OCI-LY3 (cell line): ENCODE measurements around the gene MACROD2.

Source experiments
- EZH2phosphoT487 ChIP-seq: fragments of 200-600 bp; shearing (Covaris generic); IDR thresholded peaks from 2 replicates; pipeline ENCODE4 v1.6.1; 2018; ENCODE audit warnings: antibody characterized with exemption, mixed run types, low read depth
- TF ChIP-seq, protein P1 (sequence below): fragments of 200-600, 300-600 bp; sonication (generic); IDR thresholded peaks from 2 replicates; pipeline ENCODE4 v1.5.1; 2014; ENCODE audit warnings: antibody characterized with exemption, low read length, low read depth

- TF ChIP-seq, protein P1, sequence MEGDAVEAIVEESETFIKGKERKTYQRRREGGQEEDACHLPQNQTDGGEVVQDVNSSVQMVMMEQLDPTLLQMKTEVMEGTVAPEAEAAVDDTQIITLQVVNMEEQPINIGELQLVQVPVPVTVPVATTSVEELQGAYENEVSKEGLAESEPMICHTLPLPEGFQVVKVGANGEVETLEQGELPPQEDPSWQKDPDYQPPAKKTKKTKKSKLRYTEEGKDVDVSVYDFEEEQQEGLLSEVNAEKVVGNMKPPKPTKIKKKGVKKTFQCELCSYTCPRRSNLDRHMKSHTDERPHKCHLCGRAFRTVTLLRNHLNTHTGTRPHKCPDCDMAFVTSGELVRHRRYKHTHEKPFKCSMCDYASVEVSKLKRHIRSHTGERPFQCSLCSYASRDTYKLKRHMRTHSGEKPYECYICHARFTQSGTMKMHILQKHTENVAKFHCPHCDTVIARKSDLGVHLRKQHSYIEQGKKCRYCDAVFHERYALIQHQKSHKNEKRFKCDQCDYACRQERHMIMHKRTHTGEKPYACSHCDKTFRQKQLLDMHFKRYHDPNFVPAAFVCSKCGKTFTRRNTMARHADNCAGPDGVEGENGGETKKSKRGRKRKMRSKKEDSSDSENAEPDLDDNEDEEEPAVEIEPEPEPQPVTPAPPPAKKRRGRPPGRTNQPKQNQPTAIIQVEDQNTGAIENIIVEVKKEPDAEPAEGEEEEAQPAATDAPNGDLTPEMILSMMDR, result no peak
- TF ChIP-seq EZH2phosphoT487, result no peak
Measured at GRCh38 chr20:15767999-15768741, 1772.9 kb downstream of the MACROD2 start.
